Raji (cell line): ENCODE measurements around the gene YIPF2.

Experiments
- POLR2A ChIP-seq: IDR thresholded peaks from 2 replicates; pipeline ENCODE4 v1.6.1; 2011; ENCODE audit warnings: low read depth, low read length, control low read depth; ENCODE audit not compliant: insufficient read depth

YIPF2 gene

DNA sequence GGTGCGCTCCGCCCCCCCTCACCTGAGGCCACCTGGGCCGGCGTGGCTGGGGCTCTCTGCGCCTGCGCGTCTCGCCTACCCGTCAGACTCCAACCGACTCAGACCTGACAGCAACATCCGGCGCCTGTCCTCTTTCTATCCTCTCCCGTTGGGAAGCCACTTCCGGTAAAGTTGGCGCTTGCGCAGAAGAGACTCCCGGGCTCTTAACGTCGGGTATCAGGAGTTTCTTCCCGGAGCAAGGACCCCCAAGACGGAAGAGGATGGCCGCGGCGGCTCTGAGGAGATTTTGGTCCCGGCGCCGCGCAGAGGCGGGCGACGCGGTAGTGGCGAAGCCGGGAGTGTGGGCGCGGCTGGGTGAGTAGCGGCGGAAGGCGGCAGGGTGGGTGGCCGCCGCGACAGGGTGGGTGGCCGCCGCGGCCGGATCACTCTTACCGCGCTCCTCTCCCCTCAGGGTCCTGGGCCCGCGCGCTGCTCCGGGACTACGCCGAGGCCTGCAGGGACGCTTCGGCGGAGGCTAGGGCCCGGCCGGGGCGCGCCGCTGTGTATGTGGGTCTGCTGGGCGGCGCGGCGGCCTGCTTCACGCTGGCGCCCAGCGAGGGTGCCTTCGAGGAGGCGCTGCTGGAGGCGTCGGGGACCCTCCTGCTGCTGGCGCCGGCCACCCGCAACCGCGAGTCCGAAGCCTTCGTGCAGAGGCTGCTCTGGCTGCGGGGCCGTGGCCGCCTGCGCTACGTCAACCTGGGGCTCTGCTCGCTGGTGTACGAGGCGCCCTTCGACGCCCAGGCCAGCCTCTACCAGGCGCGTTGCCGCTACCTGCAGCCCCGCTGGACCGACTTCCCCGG lies at the start of gene YIPF2, which contains the start of gene TIMM29:
YIPF2 (minus strand) TSS at position 77 of the 839 bp plus-strand sequence. CDS start 229 bp downstream, outside the sequence.
TIMM29 (plus strand) TSS at position 249 of the 839 bp plus-strand sequence; CDS start at position 261, 12 bp downstream.
- peak; percentile 56 for TF ChIP-seq POLR2A

DNA sequence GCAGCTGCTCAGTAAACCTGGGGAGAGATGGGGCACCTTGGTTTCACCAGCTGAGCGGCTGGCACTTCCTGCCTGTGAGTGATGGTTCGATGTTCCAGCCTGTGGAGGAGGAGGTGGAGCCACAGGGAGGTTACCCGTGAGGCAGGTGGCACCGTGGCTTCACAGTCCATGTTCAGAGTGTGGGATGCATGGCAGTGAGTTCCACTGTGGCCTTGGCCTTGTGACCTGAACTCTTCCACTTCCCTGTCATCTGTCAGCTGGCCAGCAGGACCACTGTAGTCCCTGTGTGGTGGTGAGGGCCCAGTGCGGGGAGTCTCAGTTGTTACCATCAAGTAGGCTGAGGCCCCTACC lies 49.3 kb upstream of the YIPF2 start:
- no peak for TF ChIP-seq POLR2A

DNA sequence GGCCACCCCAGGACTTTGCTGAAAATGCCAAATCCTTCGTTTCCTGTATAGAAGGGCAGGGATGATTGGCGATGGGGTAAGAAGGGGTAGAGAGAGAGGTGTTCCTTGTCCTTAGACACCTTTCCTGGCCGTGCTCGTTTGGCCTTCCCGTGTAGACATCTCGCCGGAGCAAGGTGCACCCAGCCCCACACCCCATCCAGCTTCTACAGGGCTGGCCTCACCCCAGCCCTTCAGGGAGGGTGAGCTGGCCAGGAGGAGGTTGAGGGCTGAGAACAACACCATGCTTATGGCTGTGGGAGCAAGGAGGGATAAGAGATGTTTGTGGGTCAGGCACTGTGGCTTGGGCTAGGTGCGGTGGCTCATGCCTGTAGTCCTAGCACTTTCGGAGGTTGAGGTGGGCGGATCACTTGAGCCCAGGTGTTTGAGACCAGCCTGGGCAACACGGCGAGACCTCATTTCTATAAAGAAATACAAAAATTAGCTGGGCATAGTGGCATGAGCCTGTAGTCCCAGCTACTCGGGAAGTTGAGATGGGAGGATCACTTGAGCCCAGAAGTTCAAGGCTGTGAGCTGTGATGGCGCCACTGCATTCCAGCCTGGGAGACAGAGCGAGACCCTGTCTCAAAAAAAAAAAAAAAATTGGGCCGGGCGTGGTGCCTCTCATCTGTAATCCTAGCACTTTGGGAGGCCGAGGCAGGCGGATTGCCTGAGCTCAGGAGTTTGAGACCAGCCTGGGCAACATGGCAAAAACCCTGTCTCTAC lies 47.9 kb upstream of the YIPF2 start:
- TF ChIP-seq POLR2A, result no peak

DNA sequence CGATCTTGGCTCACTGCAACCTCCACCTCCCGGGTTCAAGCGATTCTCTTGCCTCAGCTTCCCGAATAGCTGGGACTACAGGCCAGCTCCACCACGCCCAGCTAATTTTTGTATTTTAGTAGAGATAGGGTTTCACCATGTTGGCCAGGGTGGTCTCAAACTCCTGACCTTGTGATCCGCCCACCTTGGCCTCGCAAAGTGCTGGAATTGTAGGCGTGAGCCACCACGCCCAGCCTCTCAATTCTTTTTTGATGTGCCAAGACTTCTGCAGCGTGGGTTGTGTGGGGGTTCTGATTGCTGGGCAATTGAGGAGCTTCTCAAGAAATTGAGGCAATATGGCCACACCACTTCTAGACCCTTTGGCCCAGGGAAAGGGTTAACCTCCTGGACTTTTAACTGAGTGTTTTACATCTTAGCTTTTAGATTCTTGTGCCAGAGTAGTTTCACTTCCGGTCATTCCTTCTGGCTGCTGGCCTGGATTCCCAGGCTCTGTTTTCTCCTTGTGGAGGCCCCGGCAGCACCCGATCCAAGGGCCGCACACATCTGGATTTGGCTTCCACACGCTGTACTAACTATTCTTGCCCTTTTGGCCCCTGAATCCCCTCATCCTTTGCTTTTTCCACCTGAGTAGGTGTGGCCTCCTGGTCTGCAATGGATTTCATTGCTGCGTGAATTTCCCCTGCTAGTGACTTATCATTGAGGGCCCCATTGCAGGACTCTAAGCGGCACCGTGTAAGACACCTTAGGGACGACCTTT lies 47.1 kb upstream of the YIPF2 start:
- no peak for TF ChIP-seq POLR2A

DNA sequence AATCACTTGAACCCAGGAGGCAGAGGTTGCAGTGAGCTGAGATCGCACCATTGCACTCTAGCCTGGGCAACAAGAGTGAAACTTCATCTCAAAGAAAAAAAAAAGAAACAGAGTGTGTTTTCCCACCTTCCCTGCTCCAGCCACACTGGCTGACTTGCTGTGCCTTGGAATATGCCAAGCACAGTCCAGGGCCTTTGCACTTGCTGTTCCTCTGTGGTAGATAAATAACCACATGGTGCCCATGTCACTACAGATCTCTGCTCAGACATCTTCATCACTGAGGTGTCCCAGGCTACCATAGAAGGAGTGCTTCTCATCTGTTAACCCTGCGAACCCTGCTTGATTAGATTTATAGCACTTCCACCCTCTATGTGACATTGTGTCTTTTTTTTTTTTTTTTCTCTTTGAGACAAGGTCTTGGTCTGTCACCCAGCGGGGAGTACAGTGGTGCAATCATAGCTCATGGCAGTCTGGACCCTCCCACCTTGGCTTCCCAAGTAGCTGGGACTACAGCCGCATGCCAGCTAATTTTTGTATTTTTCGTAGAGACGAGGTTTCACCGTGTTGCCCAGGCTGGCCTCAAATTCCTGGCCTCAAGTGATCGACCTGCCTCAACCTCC lies 42.8 kb upstream of the YIPF2 start:
- TF ChIP-seq POLR2A, result no peak

DNA sequence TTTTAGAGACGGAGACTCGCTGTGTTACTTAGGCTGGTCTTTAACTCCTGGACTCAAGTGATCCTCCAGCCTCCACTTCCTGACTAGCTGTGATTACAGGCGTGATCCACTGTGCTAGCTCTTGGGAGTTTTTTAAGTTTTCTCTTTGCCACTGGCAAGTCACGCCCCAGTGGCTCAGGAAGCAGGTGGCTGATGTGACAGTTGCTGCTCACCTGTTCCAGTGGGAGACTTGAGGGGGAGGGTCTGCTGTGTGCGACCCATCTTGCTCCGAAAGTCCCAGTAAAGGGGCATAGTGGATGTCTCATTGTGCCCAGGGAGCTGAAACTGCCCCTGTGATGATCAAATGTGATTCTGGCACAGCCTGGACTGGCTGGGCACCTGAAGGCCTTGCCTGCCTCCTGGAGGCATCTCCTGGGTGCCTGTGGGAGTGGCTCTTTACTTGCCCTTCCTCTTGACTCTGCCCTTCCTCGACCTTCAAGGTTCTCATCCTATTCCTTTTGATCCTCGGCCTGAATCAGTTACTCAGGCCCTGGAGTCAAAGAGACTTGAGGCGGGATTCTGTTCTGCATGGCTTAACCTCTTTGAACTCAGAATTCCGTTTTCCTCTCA lies 40.2 kb upstream of the YIPF2 start:
- no peak; the same call in 1 of the 2 replicates for TF ChIP-seq POLR2A

DNA sequence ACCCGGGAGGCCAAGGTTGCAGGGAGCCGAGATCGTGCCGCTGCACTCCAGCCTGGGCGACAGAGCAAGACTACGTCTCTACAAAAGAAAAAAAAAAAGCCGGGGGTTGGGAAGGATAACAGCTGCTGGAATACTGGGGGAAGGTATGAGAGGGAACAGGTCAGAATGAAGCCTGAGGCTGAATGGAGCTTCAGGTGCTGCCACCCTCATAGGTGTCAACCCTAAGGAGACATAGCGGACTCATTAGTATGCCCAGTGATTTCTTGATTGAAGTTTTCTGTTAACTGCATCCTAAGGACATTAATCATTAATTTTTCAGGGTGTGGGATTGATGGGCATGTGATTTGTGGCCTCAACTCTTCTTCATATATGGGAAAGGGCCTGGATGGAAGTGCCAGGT lies 38.4 kb upstream of the YIPF2 start:
- no peak for TF ChIP-seq POLR2A

DNA sequence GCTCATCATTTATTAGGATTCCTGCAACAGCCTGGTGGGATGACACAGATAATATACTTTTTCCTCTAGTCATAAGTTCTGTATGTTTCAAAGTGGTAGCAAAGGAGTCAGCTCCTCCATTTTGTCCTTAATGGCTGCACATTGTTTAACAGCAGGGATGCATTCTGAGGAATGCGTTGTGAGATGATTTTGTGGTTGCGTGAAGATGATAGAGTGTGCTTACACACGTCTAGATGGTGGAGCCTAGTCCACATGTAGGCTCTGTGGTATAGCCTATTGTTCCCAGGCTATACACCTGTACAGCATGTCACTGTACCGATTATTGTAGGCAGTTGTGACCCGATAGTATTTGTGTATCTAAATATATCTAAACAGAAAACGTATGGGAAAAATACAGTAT lies 37.0 kb upstream of the YIPF2 start:
- no peak for TF ChIP-seq POLR2A

DNA sequence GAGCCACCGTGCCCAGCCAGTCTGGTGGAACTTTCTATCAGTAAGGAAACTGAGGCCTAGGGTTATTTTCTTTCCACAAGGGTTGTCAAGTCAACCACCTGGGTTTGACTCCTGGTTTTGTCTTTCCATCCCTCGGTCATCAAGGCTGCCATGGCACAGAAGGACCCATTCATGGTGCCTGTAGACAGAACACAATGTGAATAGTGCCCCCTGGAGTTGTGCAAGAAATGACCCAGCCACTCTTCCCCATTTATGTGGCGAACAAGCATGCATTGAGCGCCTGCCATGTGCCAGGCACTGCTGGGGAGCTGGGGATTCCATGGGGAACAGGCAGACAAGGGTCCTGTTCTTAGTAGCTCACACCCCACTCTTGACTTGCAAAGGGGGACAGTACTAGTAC lies 36.5 kb upstream of the YIPF2 start:
- no peak for TF ChIP-seq POLR2A

DNA sequence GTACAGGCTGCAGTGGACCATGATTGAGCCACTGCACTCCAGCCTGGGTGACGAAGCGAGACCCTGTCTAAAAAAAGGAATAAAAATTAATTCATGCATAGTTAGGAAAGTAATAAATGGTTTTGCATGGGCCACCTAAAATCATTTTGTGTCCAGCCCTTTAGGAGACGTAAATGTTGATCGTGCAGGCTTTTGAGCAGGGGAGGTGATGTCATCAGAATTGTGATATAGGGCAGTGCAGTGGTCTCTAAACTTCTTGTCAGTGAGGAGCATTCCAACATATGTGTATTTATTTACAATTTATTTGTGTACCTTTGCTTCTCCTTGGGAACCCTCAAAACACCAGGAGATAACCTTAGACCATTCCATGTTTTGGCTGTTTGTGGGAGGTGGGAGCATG lies 35.4 kb upstream of the YIPF2 start:
- TF ChIP-seq POLR2A, result no peak

DNA sequence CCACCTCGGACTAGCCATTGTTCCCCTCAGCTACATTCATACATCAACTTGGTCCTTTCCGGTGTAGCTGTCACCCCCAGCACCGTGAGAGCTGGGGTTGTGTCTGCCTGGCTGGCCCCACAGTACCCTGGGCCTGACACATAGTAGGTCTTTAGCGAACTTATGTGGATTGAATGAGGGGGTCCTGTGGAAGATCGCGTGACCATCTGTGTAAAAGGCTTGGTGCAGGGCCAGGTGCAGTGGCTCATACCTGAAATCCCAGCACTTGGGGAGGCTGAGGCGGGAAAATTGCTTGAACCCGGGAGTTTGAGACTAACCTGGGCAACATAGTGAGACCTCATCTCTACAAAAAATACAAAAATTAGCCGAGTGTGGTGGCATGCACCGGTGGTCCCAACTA lies 34.4 kb upstream of the YIPF2 start:
- no peak for TF ChIP-seq POLR2A

DNA sequence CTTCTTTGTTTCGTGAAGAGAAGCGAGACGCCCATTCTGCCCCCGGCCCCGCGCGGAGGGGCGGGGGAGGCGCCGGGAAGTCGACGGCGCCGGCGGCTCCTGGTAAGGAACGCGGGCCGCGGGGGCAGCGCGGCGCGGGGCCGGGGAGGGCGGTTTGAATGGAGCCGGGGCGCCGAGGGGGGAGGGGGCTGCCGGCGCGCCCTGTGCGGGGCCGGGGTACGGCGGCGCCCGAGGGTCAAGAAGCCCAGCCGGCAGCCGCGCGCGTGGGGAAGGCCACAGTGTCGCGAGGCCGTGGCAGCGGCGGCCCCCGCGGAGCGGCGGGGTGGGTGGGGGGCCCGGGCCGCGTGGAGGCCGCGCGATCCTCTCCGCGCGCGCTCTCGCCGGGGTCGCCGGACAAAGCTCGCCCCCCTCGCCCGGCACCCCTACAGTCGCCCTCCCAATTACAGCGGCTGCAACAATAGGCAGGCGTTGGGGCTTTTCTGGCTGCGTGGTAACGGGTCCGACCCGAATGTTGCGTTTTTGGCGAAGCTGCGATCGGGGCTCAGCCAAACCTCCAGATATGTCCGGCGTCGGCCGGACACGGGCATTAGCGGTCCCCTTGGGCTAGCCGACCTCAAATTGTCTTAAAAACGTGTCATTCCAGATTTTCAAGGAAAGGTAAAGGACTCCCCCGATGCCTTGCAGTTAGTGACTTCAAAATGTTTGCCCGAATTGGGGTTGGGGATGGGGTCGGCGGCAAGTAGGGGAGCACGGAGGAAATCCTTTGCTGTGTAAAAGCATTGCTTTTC lies 32.8 kb upstream of the YIPF2 start:
- TF ChIP-seq POLR2A, result no peak; the same call in 1 of the 2 replicates

DNA sequence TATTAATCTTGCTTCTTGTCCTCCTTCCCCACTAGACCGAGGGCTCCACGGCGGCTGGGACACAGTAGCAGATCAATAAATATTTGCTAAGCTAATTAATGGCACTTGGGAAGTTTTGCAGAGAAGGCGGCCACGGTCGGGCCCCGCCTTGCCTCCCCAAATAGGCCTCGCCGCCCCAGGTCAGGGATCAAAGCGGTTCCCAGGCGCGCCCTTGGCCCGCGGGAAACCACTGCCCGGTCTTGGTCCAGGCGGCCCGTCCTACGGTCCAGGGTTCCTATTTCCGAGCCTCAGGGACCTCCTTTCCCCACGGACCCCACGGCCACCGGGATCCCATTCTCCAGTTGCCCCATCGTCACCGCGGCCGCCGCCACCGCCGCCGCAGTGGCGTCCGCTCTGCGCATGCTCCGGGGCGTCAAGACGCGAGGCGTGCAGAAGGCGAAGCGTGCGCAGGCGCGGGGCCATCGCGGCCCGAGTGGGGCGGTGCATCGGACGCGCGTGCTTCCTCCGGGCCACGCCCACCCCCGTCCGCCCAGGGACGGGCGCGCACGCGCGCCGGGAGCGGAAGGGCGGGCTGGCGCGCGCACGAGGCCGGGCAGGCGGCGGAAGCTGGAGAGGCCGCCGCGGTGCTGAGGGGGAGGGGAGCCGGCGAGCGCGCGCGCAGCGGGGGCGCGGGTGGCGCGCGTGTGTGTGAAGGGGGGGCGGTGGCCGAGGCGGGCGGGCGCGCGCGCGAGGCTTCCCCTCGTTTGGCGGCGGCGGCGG lies 32.1 kb upstream of the YIPF2 start, which contains the start of gene SMARCA4:
SMARCA4 (plus strand) TSS at position 717 of the 759 bp plus-strand sequence. CDS start 23,122 bp downstream, outside the sequence.
- TF ChIP-seq POLR2A, result peak; percentile 95
